Measurements from ENCODE around the gene SFTA2. TPM values are rescaled to one million over a fixed set of nuclear protein-coding genes. Genes with fewer than 3 reads are reported as not detected.
A peak's percentile ranks its signal among the peaks of the same experiment; 100 is the strongest.

Gene SFTA2
- total RNA-seq, 1 donor from 2014 or later = not detected

- H3K4me3 Mint-ChIP-seq = no peak overlapping the region
- Histone ChIP-seq H2AFZ (replicated peaks) (no peak overlapping the region), H3K4me1 (peaks cover 54% of the 10 kb centered on the region), H3F3A (ENCODE audit: low read depth) (peaks cover 22% of the 10 kb centered on the region), H3K4me3 (no peak overlapping the region), H3K9ac (no peak overlapping the region), H3K9me3 (ENCODE audit: low read depth) (no peaks in the 10 kb centered on the region), H3K27me3 (no peaks in the 10 kb centered on the region), H3K36me3 (peaks cover 4% of the 10 kb centered on the region), H4K20me1 (ENCODE audit: low read depth) (peaks cover 82% of the 10 kb centered on the region), H3K79me2 (ENCODE audit: low read depth) (peaks cover 77% of the 10 kb centered on the region), H3K27ac (peak overlapping the region; percentile 27), H3K4me2 (no peak overlapping the region)
- H3K9me3 Mint-ChIP-seq = no peaks in the 10 kb centered on the region
- H3K27ac Mint-ChIP-seq = no peak overlapping the region
- no peak for DNase-seq (ENCODE audit: low spot score)
- peaks cover 40% of the 10 kb centered on the region for H3K4me1 Mint-ChIP-seq
- TF ChIP-seq CTCF (IDR thresholded peaks at IDR 0.05) = no peak
- no peak for TF ChIP-seq EZH2 (IDR thresholded peaks at IDR 0.05)
- no peak for TF ChIP-seq EZH2phosphoT487 (IDR thresholded peaks at IDR 0.05)
- peaks cover 8% of the 10 kb centered on the region for H3K27me3 Mint-ChIP-seq (ENCODE audit: insufficient read depth, low read depth)
- H3K36me3 Mint-ChIP-seq = peaks cover 34% of the 10 kb centered on the region
These were observed 41.1 kb downstream of the SFTA2 start for GRCh38 chr6:30890646-30891449.

GRCh38 chr6:30889921-30890645 is 41.9 kb downstream of the SFTA2 start:
- Histone ChIP-seq H3K4me2 (peak overlapping the region; percentile 16), H3K79me2 (ENCODE audit: low read depth) (peaks cover 85% of the 10 kb centered on the region), H3K27ac (peak overlapping the region; percentile 27), H4K20me1 (ENCODE audit: low read depth) (peaks cover 82% of the 10 kb centered on the region), H3F3A (ENCODE audit: low read depth) (peaks cover 30% of the 10 kb centered on the region), H2AFZ (replicated peaks) (no peak overlapping the region), H3K9me3 (ENCODE audit: low read depth) (no peaks in the 10 kb centered on the region), H3K9ac (no peak overlapping the region), H3K36me3 (peaks cover 4% of the 10 kb centered on the region), H3K27me3 (no peaks in the 10 kb centered on the region), H3K4me3 (no peak overlapping the region), H3K4me1 (peaks cover 54% of the 10 kb centered on the region)
- peak overlapping the region; percentile 55 for H3K27ac Mint-ChIP-seq
- no peaks in the 10 kb centered on the region for H3K9me3 Mint-ChIP-seq
- peaks cover 35% of the 10 kb centered on the region for H3K36me3 Mint-ChIP-seq
- H3K27me3 Mint-ChIP-seq (ENCODE audit: insufficient read depth, low read depth) = peaks cover 10% of the 10 kb centered on the region
- peak overlapping the region; percentile 24 for H3K4me3 Mint-ChIP-seq
- peaks cover 47% of the 10 kb centered on the region for H3K4me1 Mint-ChIP-seq
- no peak for DNase-seq (ENCODE audit: low spot score)
- TF ChIP-seq CTCF (IDR thresholded peaks at IDR 0.05) (no peak), EZH2 (IDR thresholded peaks at IDR 0.05) (no peak), EZH2phosphoT487 (IDR thresholded peaks at IDR 0.05) (no peak)

- H3K4me3 ChIP-seq = no peak overlapping the region
- no peak overlapping the region for H3K27ac ChIP-seq
- TF ChIP-seq EZH2 (IDR thresholded peaks at IDR 0.05) (no peak), EZH2phosphoT487 (IDR thresholded peaks at IDR 0.05) (no peak), CTCF (IDR thresholded peaks at IDR 0.05) (no peak)
- no peak overlapping the region for H3K9ac ChIP-seq
- peaks cover 30% of the 10 kb centered on the region for H3F3A ChIP-seq (ENCODE audit: low read depth)
- peaks cover 47% of the 10 kb centered on the region for H3K4me1 Mint-ChIP-seq
- H3K4me3 Mint-ChIP-seq = no peak overlapping the region
- no peaks in the 10 kb centered on the region for H3K9me3 Mint-ChIP-seq
- H3K9me3 ChIP-seq (ENCODE audit: low read depth) = no peaks in the 10 kb centered on the region
- peaks cover 4% of the 10 kb centered on the region for H3K36me3 ChIP-seq
- peaks cover 91% of the 10 kb centered on the region for H3K79me2 ChIP-seq (ENCODE audit: low read depth)
- peaks cover 82% of the 10 kb centered on the region for H4K20me1 ChIP-seq (ENCODE audit: low read depth)
- no peak overlapping the region for H2AFZ ChIP-seq (replicated peaks)
- H3K36me3 Mint-ChIP-seq = peaks cover 29% of the 10 kb centered on the region
- H3K27me3 Mint-ChIP-seq (ENCODE audit: insufficient read depth, low read depth) = peaks cover 10% of the 10 kb centered on the region
- no peaks in the 10 kb centered on the region for H3K27me3 ChIP-seq
- H3K4me2 ChIP-seq = no peak overlapping the region
- H3K4me1 ChIP-seq = peaks cover 52% of the 10 kb centered on the region
- DNase-seq (ENCODE audit: low spot score) = no peak
- peak overlapping the region; percentile 55 for H3K27ac Mint-ChIP-seq
These were observed 42.5 kb downstream of the SFTA2 start for GRCh38 chr6:30889496-30889885.
